Measurements from ENCODE around the gene DLGAP3. TPM values are rescaled to one million over a fixed set of nuclear protein-coding genes. Genes with fewer than 3 reads are reported as not detected.

Gene DLGAP3
- total RNA-seq, 1 experiment from 2014 or later, result 0.27 TPM

DNA sequence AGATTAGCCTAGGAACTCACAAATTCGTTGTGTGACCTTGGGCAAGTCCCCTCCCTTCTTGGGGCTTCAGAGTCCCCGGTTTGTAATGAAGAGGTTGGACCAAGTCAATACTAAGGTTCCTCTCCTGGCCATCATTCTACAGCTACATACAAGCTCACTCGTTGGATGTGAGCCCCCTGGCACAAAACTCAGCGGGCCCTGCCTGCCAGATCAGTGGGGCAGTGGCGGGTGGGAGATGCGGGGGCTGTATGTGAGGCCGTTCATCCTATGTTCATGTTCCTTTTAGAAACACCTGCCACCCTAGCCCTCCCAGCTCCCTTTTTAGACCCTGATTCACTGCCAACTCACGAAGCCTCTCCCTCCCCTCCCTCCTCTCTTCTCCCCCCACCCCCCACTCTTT, 2.1 kb downstream of the DLGAP3 start:
- H3K9me3 ChIP-seq (ENCODE audit: control insufficient read depth in 1 of 2, insufficient read depth in 1 of 2, low read depth in 1 of 2, low read length in 2 of 2), result no peaks in the 10 kb centered on the region
- no peak overlapping the region for H2AFZ ChIP-seq (ENCODE audit: low read depth, low read length, poor library complexity, severe bottlenecking)
- peaks cover 28% of the 10 kb centered on the region for H3K27me3 ChIP-seq (ENCODE audit: insufficient read depth, low read length)
- ATAC-seq, result no peak
- no peaks in the 10 kb centered on the region for H3K79me2 ChIP-seq (ENCODE audit: insufficient read depth, low read length)
- no peaks in the 10 kb centered on the region for H3K36me3 ChIP-seq (ENCODE audit: control insufficient read depth in 1 of 2, insufficient read depth in 2 of 2, low read length in 2 of 2)
- H4K20me1 ChIP-seq (ENCODE audit: insufficient read depth), result no peaks in the 10 kb centered on the region
- no TSS peak for BruUV-seq (replicated peaks)
- TF ChIP-seq JUND (IDR thresholded peaks at IDR 0.05) (no peak), EZH2phosphoT487 (IDR thresholded peaks at IDR 0.05; ENCODE audit: borderline replicate concordance) (no peak), TCF7L2 (IDR thresholded peaks at IDR 0.05; ENCODE audit: borderline replicate concordance, extremely low read depth, insufficient read depth, insufficient read length) (no peak)
- TF ChIP-seq, protein P1, sequence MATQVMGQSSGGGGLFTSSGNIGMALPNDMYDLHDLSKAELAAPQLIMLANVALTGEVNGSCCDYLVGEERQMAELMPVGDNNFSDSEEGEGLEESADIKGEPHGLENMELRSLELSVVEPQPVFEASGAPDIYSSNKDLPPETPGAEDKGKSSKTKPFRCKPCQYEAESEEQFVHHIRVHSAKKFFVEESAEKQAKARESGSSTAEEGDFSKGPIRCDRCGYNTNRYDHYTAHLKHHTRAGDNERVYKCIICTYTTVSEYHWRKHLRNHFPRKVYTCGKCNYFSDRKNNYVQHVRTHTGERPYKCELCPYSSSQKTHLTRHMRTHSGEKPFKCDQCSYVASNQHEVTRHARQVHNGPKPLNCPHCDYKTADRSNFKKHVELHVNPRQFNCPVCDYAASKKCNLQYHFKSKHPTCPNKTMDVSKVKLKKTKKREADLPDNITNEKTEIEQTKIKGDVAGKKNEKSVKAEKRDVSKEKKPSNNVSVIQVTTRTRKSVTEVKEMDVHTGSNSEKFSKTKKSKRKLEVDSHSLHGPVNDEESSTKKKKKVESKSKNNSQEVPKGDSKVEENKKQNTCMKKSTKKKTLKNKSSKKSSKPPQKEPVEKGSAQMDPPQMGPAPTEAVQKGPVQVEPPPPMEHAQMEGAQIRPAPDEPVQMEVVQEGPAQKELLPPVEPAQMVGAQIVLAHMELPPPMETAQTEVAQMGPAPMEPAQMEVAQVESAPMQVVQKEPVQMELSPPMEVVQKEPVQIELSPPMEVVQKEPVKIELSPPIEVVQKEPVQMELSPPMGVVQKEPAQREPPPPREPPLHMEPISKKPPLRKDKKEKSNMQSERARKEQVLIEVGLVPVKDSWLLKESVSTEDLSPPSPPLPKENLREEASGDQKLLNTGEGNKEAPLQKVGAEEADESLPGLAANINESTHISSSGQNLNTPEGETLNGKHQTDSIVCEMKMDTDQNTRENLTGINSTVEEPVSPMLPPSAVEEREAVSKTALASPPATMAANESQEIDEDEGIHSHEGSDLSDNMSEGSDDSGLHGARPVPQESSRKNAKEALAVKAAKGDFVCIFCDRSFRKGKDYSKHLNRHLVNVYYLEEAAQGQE (IDR thresholded peaks at IDR 0.05; ENCODE audit: low read depth), result no peak
- ChIA-PET CTCF (no interaction called here), POLR2A (no interaction called here), RAD21 (ENCODE audit: low non-redundant PET in 1 of 2, low total read pairs in 2 of 2, uncharacterized antibody in 2 of 2, unreplicated experiment in 2 of 2) (no interaction called here)
- no peak overlapping the region for H3K4me2 ChIP-seq (ENCODE audit: low read length)
- no peaks in the 10 kb centered on the region for H3K4me1 ChIP-seq (ENCODE audit: control insufficient read depth in 1 of 2, insufficient read depth in 2 of 2, low read length in 2 of 2)
- no peak overlapping the region for H3K9ac ChIP-seq (ENCODE audit: low read length)
- no peaks in the 10 kb centered on the region for H3K9me2 ChIP-seq (ENCODE audit: insufficient read depth)
- no peak overlapping the region for H3K27ac ChIP-seq (ENCODE audit: low read depth, low read length)
- no peak for DNase-seq (ENCODE audit: low read depth, low spot score)
- no peak overlapping the region for H3K4me3 ChIP-seq (replicated peaks in 1 of 2; ENCODE audit: low read depth in 1 of 2, low read length in 2 of 2)
- intact Hi-C loops (cut with micrococcal nuclease), result no loop called here

DNA sequence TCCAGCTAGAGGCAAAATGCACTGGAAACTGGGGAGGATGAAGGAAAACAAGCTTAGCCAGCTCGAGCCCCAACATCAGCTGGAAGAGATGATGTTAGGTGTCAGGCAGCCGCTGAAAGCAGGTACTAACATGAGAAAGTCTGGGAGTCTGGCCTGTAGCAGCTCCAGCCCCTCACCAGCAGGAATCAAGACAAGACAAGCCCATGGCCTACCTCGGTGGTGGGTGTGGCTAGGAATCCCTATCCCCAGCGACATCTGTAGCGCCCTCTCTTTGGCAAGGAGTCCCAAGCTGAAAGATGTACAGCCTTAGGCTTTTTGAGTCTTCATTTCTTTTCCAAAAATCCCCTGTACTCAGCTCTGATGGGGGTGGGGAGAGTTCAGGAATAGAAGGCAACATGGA, 2.6 kb downstream of the DLGAP3 start:
- intact Hi-C loops (cut with micrococcal nuclease), result no loop called here
- no peak for DNase-seq (ENCODE audit: low read depth, low spot score)
- Histone ChIP-seq H3K9me2 (ENCODE audit: insufficient read depth) (no peaks in the 10 kb centered on the region), H3K27me3 (ENCODE audit: insufficient read depth, low read length) (peaks cover 33% of the 10 kb centered on the region), H2AFZ (ENCODE audit: low read depth, low read length, poor library complexity, severe bottlenecking) (no peak overlapping the region), H3K4me1 (ENCODE audit: control insufficient read depth in 1 of 2, insufficient read depth in 2 of 2, low read length in 2 of 2) (no peaks in the 10 kb centered on the region), H3K36me3 (ENCODE audit: control insufficient read depth in 1 of 2, insufficient read depth in 2 of 2, low read length in 2 of 2) (no peaks in the 10 kb centered on the region), H3K9ac (ENCODE audit: low read length) (no peak overlapping the region), H3K79me2 (ENCODE audit: insufficient read depth, low read length) (no peaks in the 10 kb centered on the region), H4K20me1 (ENCODE audit: insufficient read depth) (no peaks in the 10 kb centered on the region), H3K4me3 (replicated peaks in 1 of 2; ENCODE audit: low read depth in 1 of 2, low read length in 2 of 2) (no peak overlapping the region), H3K27ac (ENCODE audit: low read depth, low read length) (no peak overlapping the region), H3K9me3 (ENCODE audit: control insufficient read depth in 1 of 2, insufficient read depth in 1 of 2, low read depth in 1 of 2, low read length in 2 of 2) (no peaks in the 10 kb centered on the region), H3K4me2 (ENCODE audit: low read length) (no peak overlapping the region)
- CTCF ChIA-PET, result no interaction called here
- TF ChIP-seq, protein P2, sequence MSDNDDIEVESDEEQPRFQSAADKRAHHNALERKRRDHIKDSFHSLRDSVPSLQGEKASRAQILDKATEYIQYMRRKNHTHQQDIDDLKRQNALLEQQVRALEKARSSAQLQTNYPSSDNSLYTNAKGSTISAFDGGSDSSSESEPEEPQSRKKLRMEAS (IDR thresholded peaks at IDR 0.05), result no peak
- TF ChIP-seq ZNF274 (IDR thresholded peaks at IDR 0.05; ENCODE audit: low read depth, low read length) (no peak), JUND (IDR thresholded peaks at IDR 0.05) (no peak)
- TF ChIP-seq, protein P3, sequence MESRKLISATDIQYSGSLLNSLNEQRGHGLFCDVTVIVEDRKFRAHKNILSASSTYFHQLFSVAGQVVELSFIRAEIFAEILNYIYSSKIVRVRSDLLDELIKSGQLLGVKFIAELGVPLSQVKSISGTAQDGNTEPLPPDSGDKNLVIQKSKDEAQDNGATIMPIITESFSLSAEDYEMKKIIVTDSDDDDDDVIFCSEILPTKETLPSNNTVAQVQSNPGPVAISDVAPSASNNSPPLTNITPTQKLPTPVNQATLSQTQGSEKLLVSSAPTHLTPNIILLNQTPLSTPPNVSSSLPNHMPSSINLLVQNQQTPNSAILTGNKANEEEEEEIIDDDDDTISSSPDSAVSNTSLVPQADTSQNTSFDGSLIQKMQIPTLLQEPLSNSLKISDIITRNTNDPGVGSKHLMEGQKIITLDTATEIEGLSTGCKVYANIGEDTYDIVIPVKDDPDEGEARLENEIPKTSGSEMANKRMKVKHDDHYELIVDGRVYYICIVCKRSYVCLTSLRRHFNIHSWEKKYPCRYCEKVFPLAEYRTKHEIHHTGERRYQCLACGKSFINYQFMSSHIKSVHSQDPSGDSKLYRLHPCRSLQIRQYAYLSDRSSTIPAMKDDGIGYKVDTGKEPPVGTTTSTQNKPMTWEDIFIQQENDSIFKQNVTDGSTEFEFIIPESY (IDR thresholded peaks at IDR 0.05; ENCODE audit: extremely low read depth, insufficient replicate concordance, low read length), result no peak
- TF ChIP-seq, protein P4, sequence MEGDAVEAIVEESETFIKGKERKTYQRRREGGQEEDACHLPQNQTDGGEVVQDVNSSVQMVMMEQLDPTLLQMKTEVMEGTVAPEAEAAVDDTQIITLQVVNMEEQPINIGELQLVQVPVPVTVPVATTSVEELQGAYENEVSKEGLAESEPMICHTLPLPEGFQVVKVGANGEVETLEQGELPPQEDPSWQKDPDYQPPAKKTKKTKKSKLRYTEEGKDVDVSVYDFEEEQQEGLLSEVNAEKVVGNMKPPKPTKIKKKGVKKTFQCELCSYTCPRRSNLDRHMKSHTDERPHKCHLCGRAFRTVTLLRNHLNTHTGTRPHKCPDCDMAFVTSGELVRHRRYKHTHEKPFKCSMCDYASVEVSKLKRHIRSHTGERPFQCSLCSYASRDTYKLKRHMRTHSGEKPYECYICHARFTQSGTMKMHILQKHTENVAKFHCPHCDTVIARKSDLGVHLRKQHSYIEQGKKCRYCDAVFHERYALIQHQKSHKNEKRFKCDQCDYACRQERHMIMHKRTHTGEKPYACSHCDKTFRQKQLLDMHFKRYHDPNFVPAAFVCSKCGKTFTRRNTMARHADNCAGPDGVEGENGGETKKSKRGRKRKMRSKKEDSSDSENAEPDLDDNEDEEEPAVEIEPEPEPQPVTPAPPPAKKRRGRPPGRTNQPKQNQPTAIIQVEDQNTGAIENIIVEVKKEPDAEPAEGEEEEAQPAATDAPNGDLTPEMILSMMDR (IDR thresholded peaks at IDR 0.05 in 2 of 3, conservative IDR thresholded peaks at IDR 0.05 in 1 of 3; ENCODE audit: borderline replicate concordance in 1 of 3, insufficient read depth in 1 of 3, low read depth in 2 of 3, low read length in 2 of 3), result no peak
- POLR2A ChIA-PET, result no interaction called here
- BruUV-seq (replicated peaks), result no TSS peak
- no peak for ATAC-seq
- RAD21 ChIA-PET (ENCODE audit: low non-redundant PET in 1 of 2, low total read pairs in 2 of 2, uncharacterized antibody in 2 of 2, unreplicated experiment in 2 of 2), result no interaction called here

Data from HCT116 (cell line).